ENCODE results near the gene PVALB.

PVALB gene

DNA sequence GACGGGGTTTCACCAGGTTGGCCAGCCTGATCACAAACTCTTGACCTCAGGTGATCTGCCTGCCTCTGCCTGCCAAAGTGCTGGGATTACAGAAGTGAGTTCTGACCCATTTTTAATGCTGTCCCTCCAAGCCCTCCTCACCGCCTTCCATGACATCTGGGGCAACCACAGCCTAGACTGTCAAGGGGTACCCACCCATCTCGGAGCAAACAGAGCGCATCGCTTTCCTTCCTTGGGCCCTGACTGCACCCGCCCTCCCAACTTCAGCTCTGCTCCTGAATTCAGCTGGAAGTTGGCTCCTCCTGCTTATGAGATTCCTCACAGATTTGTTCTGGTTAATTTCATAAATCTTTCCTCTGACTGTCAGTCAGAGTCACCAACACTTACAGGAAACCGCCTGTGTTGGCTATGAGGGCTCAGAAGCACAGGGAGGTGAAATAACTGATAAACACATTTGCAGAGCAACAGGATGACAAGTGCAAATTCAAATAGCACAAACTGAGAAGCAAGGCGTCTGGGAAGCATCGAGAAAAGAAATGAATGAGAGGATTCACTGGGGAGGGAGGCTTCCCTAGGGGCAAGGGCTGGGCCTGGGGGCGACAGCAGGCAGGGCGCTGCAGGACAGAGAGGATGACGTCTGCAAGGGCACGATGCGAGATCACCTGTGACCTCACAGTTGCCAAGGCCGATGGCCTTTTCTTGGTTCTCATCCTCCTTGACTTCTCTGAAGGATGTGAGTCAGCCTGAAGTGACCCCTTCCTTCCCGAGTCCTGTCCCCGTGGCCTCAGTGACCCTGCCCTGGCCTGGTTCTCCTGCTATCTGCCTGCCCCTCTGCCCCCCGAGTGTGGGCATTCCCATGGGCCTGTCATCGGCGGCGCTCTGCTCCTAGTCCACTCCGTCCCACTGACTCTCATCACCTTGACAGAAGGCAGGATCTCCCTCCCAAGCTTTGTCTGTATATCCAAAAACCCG is 47.0 kb downstream of the PVALB start:
- H3K4me3 ChIP-seq: no peak overlapping the region
- TF ChIP-seq, protein P1, sequence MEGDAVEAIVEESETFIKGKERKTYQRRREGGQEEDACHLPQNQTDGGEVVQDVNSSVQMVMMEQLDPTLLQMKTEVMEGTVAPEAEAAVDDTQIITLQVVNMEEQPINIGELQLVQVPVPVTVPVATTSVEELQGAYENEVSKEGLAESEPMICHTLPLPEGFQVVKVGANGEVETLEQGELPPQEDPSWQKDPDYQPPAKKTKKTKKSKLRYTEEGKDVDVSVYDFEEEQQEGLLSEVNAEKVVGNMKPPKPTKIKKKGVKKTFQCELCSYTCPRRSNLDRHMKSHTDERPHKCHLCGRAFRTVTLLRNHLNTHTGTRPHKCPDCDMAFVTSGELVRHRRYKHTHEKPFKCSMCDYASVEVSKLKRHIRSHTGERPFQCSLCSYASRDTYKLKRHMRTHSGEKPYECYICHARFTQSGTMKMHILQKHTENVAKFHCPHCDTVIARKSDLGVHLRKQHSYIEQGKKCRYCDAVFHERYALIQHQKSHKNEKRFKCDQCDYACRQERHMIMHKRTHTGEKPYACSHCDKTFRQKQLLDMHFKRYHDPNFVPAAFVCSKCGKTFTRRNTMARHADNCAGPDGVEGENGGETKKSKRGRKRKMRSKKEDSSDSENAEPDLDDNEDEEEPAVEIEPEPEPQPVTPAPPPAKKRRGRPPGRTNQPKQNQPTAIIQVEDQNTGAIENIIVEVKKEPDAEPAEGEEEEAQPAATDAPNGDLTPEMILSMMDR (IDR thresholded peaks at IDR 0.05): no peak
- no peak overlapping the region for H3K27ac ChIP-seq
- peak; percentile 49 for DNase-seq (ENCODE audit: low spot score)

DNA sequence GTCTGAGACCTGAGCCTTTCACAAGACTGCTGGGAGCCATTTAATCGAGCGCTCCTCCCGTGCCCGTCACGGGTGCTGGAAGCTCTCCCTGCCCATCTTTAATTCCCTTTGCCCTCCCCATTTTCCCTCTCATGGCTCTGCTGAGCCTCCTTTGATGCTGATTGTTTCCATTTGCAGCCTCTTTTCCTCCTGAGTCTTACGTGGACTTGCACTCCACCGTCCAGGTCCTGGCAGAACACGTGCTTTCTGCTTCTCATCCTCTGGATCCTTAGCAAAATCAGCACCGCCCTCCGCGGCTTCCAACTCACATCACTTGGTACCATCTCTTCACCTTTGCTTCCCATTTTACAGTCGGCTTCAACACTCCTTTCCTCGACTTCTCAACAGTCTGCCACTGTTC is 48.2 kb downstream of the PVALB start:
- TF ChIP-seq, protein P1 (IDR thresholded peaks at IDR 0.05): no peak
- Histone ChIP-seq H3K4me3 (no peak overlapping the region), H3K27ac (no peak overlapping the region)
- DNase-seq (ENCODE audit: low spot score): peak; percentile 62

DNA sequence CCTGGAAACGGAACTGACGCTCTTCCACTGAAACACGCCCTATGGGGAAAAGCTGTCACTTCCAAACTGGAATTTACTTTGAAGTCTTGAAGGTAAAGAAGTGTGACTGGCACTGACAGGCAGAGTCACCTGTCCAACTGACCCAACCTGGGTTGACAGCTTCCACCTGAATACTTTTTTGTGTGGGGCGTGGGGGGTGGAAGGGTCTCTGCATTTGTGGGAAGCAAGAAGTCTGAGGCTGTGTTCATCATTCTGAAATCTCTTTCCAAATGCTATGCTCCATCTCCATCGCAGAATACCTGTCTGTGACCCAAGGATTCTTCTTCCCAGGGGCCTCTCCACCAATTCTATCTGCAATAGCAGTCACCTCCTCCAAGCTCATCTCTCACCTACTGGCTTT is 48.7 kb downstream of the PVALB start:
- no peak overlapping the region for H3K27ac ChIP-seq
- DNase-seq (ENCODE audit: low spot score): peak; percentile 16
- TF ChIP-seq, protein P1 (IDR thresholded peaks at IDR 0.05): no peak
- no peak overlapping the region for H3K4me3 ChIP-seq

DNA sequence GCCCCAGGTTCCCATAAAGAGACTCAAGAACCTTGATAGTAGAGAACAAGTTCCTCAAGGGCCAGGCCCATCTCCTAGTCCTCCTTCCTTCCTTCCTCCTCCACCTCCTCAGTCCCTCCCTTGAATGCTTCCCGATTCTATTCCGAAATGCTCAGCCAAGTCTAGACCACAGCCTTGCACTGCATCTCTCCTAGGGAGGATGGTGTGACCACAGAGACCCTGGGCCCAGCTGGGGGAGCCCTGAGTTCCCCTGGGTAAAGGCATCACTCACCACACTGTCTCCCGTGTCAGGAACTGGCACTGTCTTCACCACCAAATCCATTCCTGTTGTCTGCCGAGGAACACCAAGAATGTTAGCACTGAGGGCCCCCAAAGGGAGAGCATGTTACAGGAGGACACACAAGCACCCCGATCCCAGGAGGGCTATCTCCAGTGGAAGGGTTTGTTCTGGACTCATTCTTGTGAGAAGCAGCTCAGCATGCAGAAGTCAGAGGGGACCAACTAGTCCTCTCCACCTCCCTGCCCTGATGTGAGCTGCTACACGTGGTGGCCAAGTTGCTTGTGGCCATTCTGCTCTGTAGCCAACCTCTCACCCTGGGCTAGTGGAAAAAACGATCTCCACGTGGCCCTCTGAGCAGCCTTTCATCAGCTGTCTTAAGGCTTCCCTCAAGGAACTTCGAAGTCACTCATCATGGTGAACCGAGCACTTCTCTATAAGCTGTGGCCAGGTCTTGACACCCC is 49.6 kb downstream of the PVALB start:
- TF ChIP-seq, protein P1 (IDR thresholded peaks at IDR 0.05): no peak
- DNase-seq (ENCODE audit: low spot score): peak; percentile 29
- H3K4me3 ChIP-seq: no peak overlapping the region

DNA sequence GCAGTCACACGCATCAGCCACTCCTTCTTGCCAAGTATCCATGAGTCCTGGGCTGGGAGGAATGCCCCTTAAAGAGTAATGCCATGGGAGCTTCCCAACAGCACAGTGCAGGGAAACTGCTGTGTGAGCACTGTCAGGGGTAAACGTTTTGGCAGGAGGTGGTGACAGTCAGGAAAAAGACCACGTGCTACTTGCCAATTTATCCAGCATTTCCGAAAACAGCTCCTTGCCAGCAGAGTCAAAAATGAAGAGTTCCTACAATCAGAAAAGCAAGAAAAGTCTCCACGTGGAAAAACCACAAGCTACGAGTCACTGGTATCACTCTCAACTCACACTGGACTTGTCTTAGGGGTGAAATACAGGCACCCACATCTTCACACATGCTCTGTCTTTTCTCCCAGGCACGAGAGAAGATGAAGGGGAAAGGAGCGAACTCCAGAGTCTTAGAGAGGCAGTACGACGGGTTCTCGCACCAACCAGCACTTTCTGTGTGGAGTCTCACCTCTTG is 50.8 kb downstream of the PVALB start:
- DNase-seq (ENCODE audit: low spot score): peak; percentile 5
- no peak overlapping the region for H3K27ac ChIP-seq
- TF ChIP-seq, protein P1 (IDR thresholded peaks at IDR 0.05): no peak

More for the DNA sequence above, 49.6 kb downstream of the PVALB start:
- H3K27ac ChIP-seq: no peak overlapping the region

DNA sequence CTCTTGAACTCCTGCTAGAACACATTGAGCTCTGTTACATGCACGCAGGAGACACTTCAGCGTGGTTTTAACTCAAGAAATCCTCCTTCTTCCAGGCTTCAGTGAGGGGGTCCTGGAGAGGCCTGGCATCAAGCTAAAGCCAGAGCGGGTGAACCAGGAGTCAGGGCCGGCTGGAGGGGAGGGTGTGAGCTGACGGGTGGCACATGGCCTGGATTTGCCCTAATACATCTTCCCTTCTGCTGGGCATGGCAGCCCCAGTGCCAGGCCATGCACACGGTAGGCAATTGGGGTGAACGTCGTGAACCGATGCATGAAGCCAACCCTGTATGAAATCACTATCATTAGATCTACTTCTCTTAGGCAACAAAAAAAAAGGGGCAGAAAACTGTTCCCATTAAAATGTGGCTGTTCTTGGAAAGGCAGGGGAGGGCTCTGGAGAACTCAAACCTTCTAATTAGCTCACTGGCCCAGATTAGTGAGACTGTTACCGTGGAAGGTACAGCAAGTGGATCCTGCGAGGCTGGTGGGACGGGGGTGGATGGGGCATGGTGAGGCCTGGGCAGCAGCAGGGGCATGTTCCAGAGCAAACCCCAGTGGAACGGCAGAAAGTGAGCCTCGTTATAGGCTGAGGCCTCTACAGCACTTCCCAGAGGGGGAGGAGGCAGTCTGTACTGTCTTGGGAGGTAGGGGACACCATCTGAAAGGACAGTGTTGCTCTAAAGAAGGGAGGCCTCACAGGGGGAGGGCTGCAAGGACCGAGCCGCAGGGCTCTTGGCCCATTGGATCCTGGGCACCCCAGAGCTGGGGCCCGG is 51.5 kb downstream of the PVALB start:
- peak; percentile 31 for DNase-seq (ENCODE audit: low spot score)
- H3K27ac ChIP-seq: no peak overlapping the region

More for the DNA sequence above, 50.8 kb downstream of the PVALB start:
- no peak overlapping the region for H3K4me3 ChIP-seq

More for the DNA sequence above, 51.5 kb downstream of the PVALB start:
- TF ChIP-seq, protein P1 (IDR thresholded peaks at IDR 0.05): no peak
- no peak overlapping the region for H3K4me3 ChIP-seq
